Stimulated activated CD8-positive, alpha-beta memory T cell treated with anti-CD3 and anti-CD28 coated beads, Interleukin-7, amount 100 ng/mL, for 1 hour (primary cell): ENCODE data around the gene TLX1.

ENCODE experiments used
- DNase-seq, 2 donors: peaks; one replicate each; pipeline ENCODE4 v3.0.0-alpha.2; 2020; ENCODE audit warnings: low read depth in 2 of 2

Gene TLX1

GRCh38 chr10:101134299-101135127 lies 3.4 kb downstream of the TLX1 start:
- no peak for DNase-seq

- no peak for DNase-seq
Observed at GRCh38 chr10:101135141-101136006, 4.3 kb downstream of the TLX1 start.

- DNase-seq: no peak
Observed at GRCh38 chr10:101136007-101136707, 5.1 kb downstream of the TLX1 start.

GRCh38 chr10:101136708-101137121 lies 5.6 kb downstream of the TLX1 start:
- DNase-seq: no peak

- no peak for DNase-seq
Observed at GRCh38 chr10:101137271-101137670, 6.2 kb downstream of the TLX1 start.

GRCh38 chr10:101138788-101139420 lies 7.8 kb downstream of the TLX1 start:
- DNase-seq: no peak

GRCh38 chr10:101139421-101139911 lies 8.4 kb downstream of the TLX1 start:
- DNase-seq: no peak

GRCh38 chr10:101140084-101140949 lies 9.2 kb downstream of the TLX1 start:
- no peak for DNase-seq

GRCh38 chr10:101140950-101141615 lies 10.0 kb downstream of the TLX1 start:
- no peak for DNase-seq

- peak; percentile 58 to 63 for DNase-seq
Observed at GRCh38 chr10:101141616-101142532, 10.8 kb downstream of the TLX1 start.

GRCh38 chr10:101142533-101143344 lies 11.6 kb downstream of the TLX1 start:
- no peak for DNase-seq

- DNase-seq: no peak
Observed at GRCh38 chr10:101143345-101143630, 12.2 kb downstream of the TLX1 start.

- no peak for DNase-seq
Observed at GRCh38 chr10:101144053-101144452, 13.0 kb downstream of the TLX1 start.

GRCh38 chr10:101145145-101145544 lies 14.0 kb downstream of the TLX1 start:
- DNase-seq: no peak

GRCh38 chr10:101145750-101146391 lies 14.8 kb downstream of the TLX1 start:
- DNase-seq: no peak

GRCh38 chr10:101146392-101147251 lies 15.5 kb downstream of the TLX1 start:
- no peak for DNase-seq

- DNase-seq: no peak
Observed at GRCh38 chr10:101151395-101151794, 20.3 kb downstream of the TLX1 start.
